Lower lobe of right lung (tissue), 2 donors: ENCODE results near the gene TDRD5. TPM values are rescaled to one million over a fixed set of nuclear protein-coding genes. Genes with fewer than 3 reads are reported as not detected.

Experiments used
- ATAC-seq, 2 donors: fragments of 200-7000 bp; cut with Tn5 transposase; one replicate each; pipeline ENCODE4 v1.9.1; 2020 to 2022; ENCODE audit warnings: mild to moderate bottlenecking in 2 of 2, moderate library complexity in 2 of 2
- DNase-seq: peaks from one replicate; pipeline ENCODE4 v3.0.0-alpha.2; 2020
- H3K27ac ChIP-seq: fragments of 200-600 bp; one replicate; pipeline ENCODE4 v1.8.0; 2022
- H3K27me3 ChIP-seq: fragments of 200-600 bp; one replicate; pipeline ENCODE4 v1.8.0; 2022; ENCODE audit warnings: low read depth
- H3K36me3 ChIP-seq: fragments of 200-600 bp; one replicate; pipeline ENCODE4 v1.8.0; 2022; ENCODE audit warnings: mild to moderate bottlenecking
- H3K4me1 ChIP-seq: fragments of 200-600 bp; one replicate; pipeline ENCODE4 v1.8.0; 2022
- H3K4me3 ChIP-seq: fragments of 200-600 bp; one replicate; pipeline ENCODE4 v1.8.0; 2022; ENCODE audit warnings: mild to moderate bottlenecking
- H3K9me3 ChIP-seq: fragments of 200-600 bp; one replicate; pipeline ENCODE4 v1.8.0; 2022
- intact Hi-C: fragments of 100-400 bp; cut with DNase I; formaldehyde crosslinking; loops from one replicate; pipeline ENCODE4 v1.11.0; 2022
- total RNA-seq: library from RNA; stranded (reverse); fragmentation: NEBNext Ultra II Directional; extraction: Animal tissue kit (Norgen Biotek cat#: 25700); gene quantifications from one replicate; pipeline ENCODE4 v1.2.1, GENCODE V29; 2021
- TF ChIP-seq, protein P1 (sequence below): fragments of 200-600 bp; IDR thresholded peaks from one replicate; pipeline ENCODE4 v1.8.0; 2022; ENCODE audit warnings: antibody characterized with exemption, mild to moderate bottlenecking
- donor health status: DM: no; HTN: yes; CAD: no; lungs with severe emphysema.

Gene TDRD5
- total RNA-seq, 1 donor from 2014 or later, result 0.15 TPM

GRCh38 chr1:179550746-179551682 is 40.6 kb upstream of the TDRD5 start:
- H3K4me3 ChIP-seq, result no peak overlapping the region
- DNase-seq (no peak), ATAC-seq (no peak)
- no peaks in the 10 kb centered on the region for H3K36me3 ChIP-seq
- H3K9me3 ChIP-seq, result no peaks in the 10 kb centered on the region
- no peaks in the 10 kb centered on the region for H3K27me3 ChIP-seq
- no peaks in the 10 kb centered on the region for H3K4me1 ChIP-seq
- TF ChIP-seq, protein P1, sequence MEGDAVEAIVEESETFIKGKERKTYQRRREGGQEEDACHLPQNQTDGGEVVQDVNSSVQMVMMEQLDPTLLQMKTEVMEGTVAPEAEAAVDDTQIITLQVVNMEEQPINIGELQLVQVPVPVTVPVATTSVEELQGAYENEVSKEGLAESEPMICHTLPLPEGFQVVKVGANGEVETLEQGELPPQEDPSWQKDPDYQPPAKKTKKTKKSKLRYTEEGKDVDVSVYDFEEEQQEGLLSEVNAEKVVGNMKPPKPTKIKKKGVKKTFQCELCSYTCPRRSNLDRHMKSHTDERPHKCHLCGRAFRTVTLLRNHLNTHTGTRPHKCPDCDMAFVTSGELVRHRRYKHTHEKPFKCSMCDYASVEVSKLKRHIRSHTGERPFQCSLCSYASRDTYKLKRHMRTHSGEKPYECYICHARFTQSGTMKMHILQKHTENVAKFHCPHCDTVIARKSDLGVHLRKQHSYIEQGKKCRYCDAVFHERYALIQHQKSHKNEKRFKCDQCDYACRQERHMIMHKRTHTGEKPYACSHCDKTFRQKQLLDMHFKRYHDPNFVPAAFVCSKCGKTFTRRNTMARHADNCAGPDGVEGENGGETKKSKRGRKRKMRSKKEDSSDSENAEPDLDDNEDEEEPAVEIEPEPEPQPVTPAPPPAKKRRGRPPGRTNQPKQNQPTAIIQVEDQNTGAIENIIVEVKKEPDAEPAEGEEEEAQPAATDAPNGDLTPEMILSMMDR, result no peak
- intact Hi-C loops, result no loop called here
- H3K27ac ChIP-seq, result no peak overlapping the region

GRCh38 chr1:179554427-179554826 is 37.2 kb upstream of the TDRD5 start:
- ATAC-seq (no peak), DNase-seq (no peak)
- Histone ChIP-seq H3K27me3 (no peaks in the 10 kb centered on the region), H3K9me3 (no peaks in the 10 kb centered on the region), H3K27ac (no peak overlapping the region), H3K36me3 (no peaks in the 10 kb centered on the region), H3K4me3 (no peak overlapping the region), H3K4me1 (no peaks in the 10 kb centered on the region)
- intact Hi-C loops, result no loop called here
- TF ChIP-seq, protein P1, result no peak

- DNase-seq (no peak), ATAC-seq (no peak)
- intact Hi-C loops, result no loop called here
- Histone ChIP-seq H3K4me1 (no peaks in the 10 kb centered on the region), H3K36me3 (no peaks in the 10 kb centered on the region), H3K27ac (no peak overlapping the region), H3K27me3 (no peaks in the 10 kb centered on the region), H3K4me3 (no peak overlapping the region), H3K9me3 (no peaks in the 10 kb centered on the region)
- TF ChIP-seq, protein P1, result no peak
Observed at GRCh38 chr1:179558078-179558477, 33.6 kb upstream of the TDRD5 start.

DNA sequence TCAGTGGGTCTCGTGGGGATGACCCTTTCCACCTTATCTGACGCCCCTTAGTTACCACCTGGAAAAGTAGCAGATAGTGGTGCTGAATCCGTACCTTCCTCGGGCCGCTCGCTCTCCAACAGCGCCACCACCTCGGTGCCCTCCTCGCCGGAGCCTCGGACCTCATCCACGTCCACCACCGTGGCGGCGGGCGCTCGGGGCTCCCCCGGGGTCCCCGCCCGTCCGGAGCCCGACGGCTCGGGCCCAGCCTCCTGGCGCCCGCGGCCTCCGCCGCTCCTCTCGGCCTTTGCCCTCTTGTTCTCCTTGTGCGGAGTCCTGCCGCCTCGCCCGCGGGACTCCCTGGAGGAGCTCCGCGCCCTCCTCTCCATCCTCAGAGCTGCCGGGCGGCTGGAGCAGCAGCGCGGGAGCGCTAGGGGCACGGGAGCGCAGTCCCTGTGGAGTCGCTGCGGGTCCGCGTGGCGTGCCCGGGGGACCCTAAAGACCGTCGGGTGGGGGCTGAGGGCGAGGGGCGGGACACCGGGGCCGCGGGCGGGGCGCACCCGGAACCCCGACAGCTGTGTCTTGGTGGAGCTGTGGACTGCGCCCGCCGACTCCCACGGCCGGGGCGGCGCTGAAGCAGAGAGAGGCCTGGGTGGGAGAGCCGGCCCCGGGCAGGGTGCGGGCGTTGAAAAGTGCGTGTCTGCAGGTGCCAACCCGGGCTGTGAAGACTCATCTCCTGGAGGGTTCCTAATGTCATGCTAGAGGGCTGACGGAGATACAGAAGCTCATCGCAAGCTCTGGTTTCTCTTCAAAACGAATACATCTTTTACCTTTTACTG is 15.9 kb upstream of the TDRD5 start, which contains the start of gene NPHS2:
Gene NPHS2, minus strand, starts transcription at position 452 of the 818 bp plus-strand sequence. Its CDS starts 84 bp downstream, at position 368.
- intact Hi-C loops, result no loop called here
- Histone ChIP-seq H3K4me1 (no peaks in the 10 kb centered on the region), H3K4me3 (no peak within 1 kb of the TSS), H3K36me3 (no peaks in the 10 kb centered on the region), H3K27ac (no peak within 1 kb of the TSS), H3K27me3 (peaks cover 49% of the 10 kb centered on the region), H3K9me3 (no peaks in the 10 kb centered on the region)
- DNase-seq (no peak), ATAC-seq (peak in 1 of 2 donors; percentile 19)
- TF ChIP-seq, protein P1, result no peak

- ATAC-seq, result no peak
- intact Hi-C loops, result no loop called here
- Histone ChIP-seq H3K36me3 (no peaks in the 10 kb centered on the region), H3K9me3 (no peaks in the 10 kb centered on the region), H3K4me3 (no peak overlapping the region), H3K27ac (no peak overlapping the region), H3K4me1 (no peaks in the 10 kb centered on the region), H3K27me3 (peaks cover 49% of the 10 kb centered on the region)
- TF ChIP-seq, protein P1, result no peak
- DNase-seq, result no peak
Observed at GRCh38 chr1:179576509-179576908, 15.1 kb upstream of the TDRD5 start.
